A673 (cell line): ENCODE results near the gene MFSD2A.

Experiments used
- CTCF ChIP-seq: fragments of 300-800, 200-600 bp; sonication (generic); conservative IDR thresholded peaks from 2 replicates; pipeline ENCODE4 v1.5.1; 2017; ENCODE audit warnings: low read depth, mild to moderate bottlenecking, antibody characterized with exemption, low read length, moderate library complexity, mixed read lengths
- EZH2 ChIP-seq: fragments of 200-600 bp; sonication (generic); IDR thresholded peaks from 2 replicates; pipeline ENCODE4 v1.6.1; 2017; ENCODE audit warnings: borderline replicate concordance, low read depth, mild to moderate bottlenecking, mixed read lengths, antibody characterized with exemption, low read length; ENCODE audit not compliant: poor library complexity, severe bottlenecking

- TF ChIP-seq CTCF = no peak
- TF ChIP-seq EZH2 = no peak
Measured at GRCh38 chr1:40004857-40005256, 49.9 kb downstream of the MFSD2A start.
